ENCODE results near the gene SLC39A11. TPM values are rescaled to one million over a fixed set of nuclear protein-coding genes. Genes with fewer than 3 reads are reported as not detected.

SLC39A11 gene
- total RNA-seq, 1 experiment from 2014 or later: 15.8 TPM

- peaks cover 24% of the 10 kb centered on the region for H3K4me1 Mint-ChIP-seq (ENCODE audit: insufficient read depth, unreplicated experiment)
- no peak overlapping the region for H3K4me3 Mint-ChIP-seq (ENCODE audit: unreplicated experiment)
- no peak for TF ChIP-seq CTCF (IDR thresholded peaks at IDR 0.05; ENCODE audit: unreplicated experiment)
- H3K36me3 Mint-ChIP-seq (ENCODE audit: insufficient read depth, unreplicated experiment): peaks cover 3% of the 10 kb centered on the region
- BruUV-seq (replicated peaks): no TSS peak
- no peak overlapping the region for H3K27ac Mint-ChIP-seq (ENCODE audit: low read depth, unreplicated experiment)
- H3K9me3 Mint-ChIP-seq (ENCODE audit: unreplicated experiment): no peaks in the 10 kb centered on the region
- POLR2A ChIA-PET: no interaction called here
- no peaks in the 10 kb centered on the region for H3K27me3 Mint-ChIP-seq (ENCODE audit: insufficient read depth, unreplicated experiment)
- no peak for DNase-seq (ENCODE audit: unreplicated experiment)
- intact Hi-C loops (cut with micrococcal nuclease): no loop called here
- CTCF ChIA-PET: no interaction called here
These were observed 495.0 kb downstream of the SLC39A11 start for GRCh38 chr17:72597354-72598087.

Other genes starting within 250 kb of the SLC39A11 start
- gene SSTR2, start 72.3 kb upstream of the SLC39A11 start, total RNA-seq (2022): not detected in 2 replicates
- gene COG1, start 100.4 kb upstream of the SLC39A11 start, total RNA-seq (2022): 37.0 and 42.8 TPM in 2 replicates
- not detected in 2 replicates for gene CPSF4L, start 169.2 kb upstream of the SLC39A11 start, total RNA-seq (2022)
- 11.0 and 12.2 TPM in 2 replicates for gene CDC42EP4, start 219.3 kb upstream of the SLC39A11 start, total RNA-seq (2022)